Suprapubic skin (tissue), 4 donors: Measurements from ENCODE around the gene LRRC8D. TPM values are rescaled to one million over a fixed set of nuclear protein-coding genes. Genes with fewer than 3 reads are reported as not detected.

Experiments used
- DNase-seq, 2 donors: peaks; one replicate each; pipeline ENCODE4 v3.0.0-alpha.2; 2019; ENCODE audit warnings: low spot score in 2 of 2
- H3K27ac ChIP-seq: fragments of 200-600 bp; sonication (generic); one replicate; pipeline ENCODE4 v1.5.1; 2019
- H3K27me3 ChIP-seq: fragments of 200-600 bp; sonication (generic); one replicate; pipeline ENCODE4 v1.5.1; 2019
- H3K36me3 ChIP-seq: fragments of 200-600 bp; sonication (generic); one replicate; pipeline ENCODE4 v1.5.1; 2019
- H3K4me1 ChIP-seq: fragments of 200-600 bp; sonication (generic); one replicate; pipeline ENCODE4 v1.5.1; 2019
- H3K4me3 ChIP-seq: fragments of 200-600 bp; sonication (generic); one replicate; pipeline ENCODE4 v1.5.1; 2019; ENCODE audit warnings: mild to moderate bottlenecking
- H3K9me3 ChIP-seq: fragments of 200-600 bp; sonication (generic); one replicate; pipeline ENCODE4 v1.5.1; 2019
- CTCF ChIP-seq, 2 donors: fragments of 200-600 bp in 1 of 2; fragments of 450-650 bp in 1 of 2; sonication (generic) in 1 of 2; IDR thresholded peaks; one replicate each; pipeline ENCODE4 v1.5.1; 2016 to 2019; ENCODE audit warnings: antibody characterized with exemption in 2 of 2, mild to moderate bottlenecking in 1 of 2, moderate library complexity in 1 of 2
- EP300 ChIP-seq: sonication (generic); formaldehyde crosslinking; IDR thresholded peaks from one replicate; pipeline ENCODE4 v1.6.1; 2017; ENCODE audit warnings: antibody characterized with exemption
- POLR2A ChIP-seq, 2 donors: fragments of 450-650 bp; IDR thresholded peaks; one replicate each; pipeline ENCODE4 v1.6.1; 2017; ENCODE audit warnings: antibody characterized with exemption in 2 of 2, mild to moderate bottlenecking in 2 of 2, moderate library complexity in 2 of 2
- POLR2AphosphoS5 ChIP-seq, 3 donors: sonication (generic); formaldehyde crosslinking; IDR thresholded peaks; one replicate each; pipeline ENCODE4 v1.6.1; 2017; ENCODE audit warnings: antibody characterized with exemption in 3 of 3
- WGBS: methylation state at CpG from one replicate; pipeline ENCODE4 v1.1.5; 2018; 5-methylcytosine and 5-hydroxymethylcytosine counted together
- total RNA-seq, 4 donors: library from RNA; depleted of rRNA; stranded (reverse); fragments of >200 nt; gene quantifications; one replicate each; pipeline ENCODE4 v1.1.0, GENCODE V29; 2016

LRRC8D gene
- total RNA-seq, 4 donors from 2014 or later, result 11.7 to 24.8 (median 21.6) TPM

- WGBS, result 80% methylated on average over 3 of the region's 3 CpGs
- Histone ChIP-seq H3K4me3 (no peak overlapping the region), H3K36me3 (no peaks in the 10 kb centered on the region), H3K9me3 (no peaks in the 10 kb centered on the region), H3K4me1 (peaks cover 19% of the 10 kb centered on the region), H3K27ac (no peak overlapping the region), H3K27me3 (no peaks in the 10 kb centered on the region)
- TF ChIP-seq CTCF (IDR thresholded peaks at IDR 0.05), result no peak
- TF ChIP-seq POLR2A (IDR thresholded peaks at IDR 0.05), result no peak
- TF ChIP-seq POLR2AphosphoS5 (IDR thresholded peaks at IDR 0.05), result no peak
- no peak for TF ChIP-seq EP300
- no peak for DNase-seq
Measured at GRCh38 chr1:89834083-89834704, 13.4 kb downstream of the LRRC8D start.

GRCh38 chr1:89836252-89837035 is 15.6 kb downstream of the LRRC8D start:
- DNase-seq, result no peak
- Histone ChIP-seq H3K27me3 (no peaks in the 10 kb centered on the region), H3K4me1 (peaks cover 19% of the 10 kb centered on the region), H3K36me3 (no peaks in the 10 kb centered on the region), H3K9me3 (no peaks in the 10 kb centered on the region), H3K4me3 (no peak overlapping the region), H3K27ac (no peak overlapping the region)
- TF ChIP-seq POLR2AphosphoS5 (IDR thresholded peaks at IDR 0.05) (no peak), CTCF (IDR thresholded peaks at IDR 0.05) (no peak), POLR2A (IDR thresholded peaks at IDR 0.05) (no peak)
- 81% methylated on average over 8 of the region's 8 CpGs for WGBS

- Histone ChIP-seq H3K4me3 (no peak overlapping the region), H3K36me3 (no peaks in the 10 kb centered on the region), H3K9me3 (no peaks in the 10 kb centered on the region), H3K27me3 (no peaks in the 10 kb centered on the region), H3K4me1 (peaks cover 15% of the 10 kb centered on the region), H3K27ac (no peak overlapping the region)
- no peak for DNase-seq
- TF ChIP-seq CTCF (IDR thresholded peaks at IDR 0.05) (no peak), EP300 (no peak), POLR2AphosphoS5 (IDR thresholded peaks at IDR 0.05) (no peak), POLR2A (IDR thresholded peaks at IDR 0.05) (no peak)
Measured at GRCh38 chr1:89837036-89837481, 16.2 kb downstream of the LRRC8D start.

GRCh38 chr1:89837510-89837909 is 16.7 kb downstream of the LRRC8D start:
- Histone ChIP-seq H3K27ac (no peak overlapping the region), H3K27me3 (no peaks in the 10 kb centered on the region), H3K4me3 (no peak overlapping the region), H3K9me3 (no peaks in the 10 kb centered on the region), H3K36me3 (no peaks in the 10 kb centered on the region), H3K4me1 (peaks cover 19% of the 10 kb centered on the region)
- 92% methylated on average over 4 of the region's 4 CpGs for WGBS
- DNase-seq, result no peak
- TF ChIP-seq POLR2AphosphoS5 (IDR thresholded peaks at IDR 0.05) (no peak), POLR2A (IDR thresholded peaks at IDR 0.05) (no peak), CTCF (IDR thresholded peaks at IDR 0.05) (no peak), EP300 (no peak)

- Histone ChIP-seq H3K27me3 (no peaks in the 10 kb centered on the region), H3K4me1 (peaks cover 33% of the 10 kb centered on the region), H3K36me3 (no peaks in the 10 kb centered on the region), H3K27ac (no peak overlapping the region), H3K4me3 (no peak overlapping the region), H3K9me3 (no peaks in the 10 kb centered on the region)
- WGBS, result 89% methylated on average over 3 of the region's 3 CpGs
- no peak for TF ChIP-seq EP300
- DNase-seq, result no peak
Measured at GRCh38 chr1:89839516-89839915, 18.7 kb downstream of the LRRC8D start.
